ENCODE data around the gene UBE2C. TPM values are rescaled to one million over a fixed set of nuclear protein-coding genes. Genes with fewer than 3 reads are reported as not detected.

The UBE2C gene
- total and polyA plus RNA-seq, 2 of the 8 experiments (the other 6 are each of a cell fraction or from before 2014, with no cell fraction given), result 243 to 326 TPM

- TF ChIP-seq, protein P1, sequence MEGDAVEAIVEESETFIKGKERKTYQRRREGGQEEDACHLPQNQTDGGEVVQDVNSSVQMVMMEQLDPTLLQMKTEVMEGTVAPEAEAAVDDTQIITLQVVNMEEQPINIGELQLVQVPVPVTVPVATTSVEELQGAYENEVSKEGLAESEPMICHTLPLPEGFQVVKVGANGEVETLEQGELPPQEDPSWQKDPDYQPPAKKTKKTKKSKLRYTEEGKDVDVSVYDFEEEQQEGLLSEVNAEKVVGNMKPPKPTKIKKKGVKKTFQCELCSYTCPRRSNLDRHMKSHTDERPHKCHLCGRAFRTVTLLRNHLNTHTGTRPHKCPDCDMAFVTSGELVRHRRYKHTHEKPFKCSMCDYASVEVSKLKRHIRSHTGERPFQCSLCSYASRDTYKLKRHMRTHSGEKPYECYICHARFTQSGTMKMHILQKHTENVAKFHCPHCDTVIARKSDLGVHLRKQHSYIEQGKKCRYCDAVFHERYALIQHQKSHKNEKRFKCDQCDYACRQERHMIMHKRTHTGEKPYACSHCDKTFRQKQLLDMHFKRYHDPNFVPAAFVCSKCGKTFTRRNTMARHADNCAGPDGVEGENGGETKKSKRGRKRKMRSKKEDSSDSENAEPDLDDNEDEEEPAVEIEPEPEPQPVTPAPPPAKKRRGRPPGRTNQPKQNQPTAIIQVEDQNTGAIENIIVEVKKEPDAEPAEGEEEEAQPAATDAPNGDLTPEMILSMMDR (IDR thresholded peaks at IDR 0.05; ENCODE audit: control extremely low read depth in 1 of 3, insufficient read depth in 1 of 3, low read depth in 1 of 3, low read length in 3 of 3), result no peak
- no peak for TF ChIP-seq JUN (IDR thresholded peaks at IDR 0.05; ENCODE audit: low read depth, low read length)
- TF ChIP-seq SP4 (IDR thresholded peaks at IDR 0.05; ENCODE audit: low read length), result no peak
- no peak for TF ChIP-seq SUZ12 (IDR thresholded peaks at IDR 0.05; ENCODE audit: low read length)
- TF ChIP-seq TAF1 (IDR thresholded peaks at IDR 0.05; ENCODE audit: low read depth, low read length), result no peak
- TF ChIP-seq KDM5A (IDR thresholded peaks at IDR 0.05; ENCODE audit: low read length), result no peak
- TF ChIP-seq ZNF274 (IDR thresholded peaks at IDR 0.05; ENCODE audit: borderline replicate concordance, extremely low read depth, low read length), result no peak
- TF ChIP-seq SIRT6 (IDR thresholded peaks at IDR 0.05; ENCODE audit: low read length), result no peak
- TF ChIP-seq TBP (IDR thresholded peaks at IDR 0.05; ENCODE audit: low read depth, low read length), result no peak
- TF ChIP-seq CHD1 (IDR thresholded peaks at IDR 0.05; ENCODE audit: low read depth, low read length), result no peak
- no peak for TF ChIP-seq CBX8 (IDR thresholded peaks at IDR 0.05; ENCODE audit: borderline replicate concordance, low read depth, low read length)
- FAIRE-seq (no peak), DNase-seq (ENCODE audit: low read depth in 1 of 2, low spot score in 2 of 2) (no peak)
- Histone ChIP-seq H3K9me3 (ENCODE audit: insufficient read depth in 2 of 2, low read depth in 1 of 2, low read length in 1 of 2) (peaks cover 7 to 9% of the 10 kb centered on the region in 2 experiments), H2BK5ac (ENCODE audit: low read depth, low read length) (peak overlapping the region; percentile 99), H3K4me1 (replicated peaks in 1 of 4; ENCODE audit: control insufficient read depth in 3 of 4, insufficient read depth in 4 of 4, low read length in 3 of 4) (peaks cover 7 to 21% (median 11%) of the 10 kb centered on the region in 4 experiments), H3K56ac (replicated peaks; ENCODE audit: insufficient read length, low read depth, low read length) (peak overlapping the region; percentile 26), H3K36me3 (ENCODE audit: control insufficient read depth in 2 of 4, insufficient read depth in 4 of 4, low read length in 3 of 4) (no peaks in the 10 kb centered on the region), H2BK15ac (ENCODE audit: low read length) (no peak overlapping the region), H3K18ac (ENCODE audit: extremely low read depth, low read length) (peak overlapping the region; percentile 91; the same call in 1 of the 2 replicates), H4K20me1 (replicated peaks in 1 of 2; ENCODE audit: control insufficient read depth in 1 of 2, insufficient read depth in 2 of 2, low read length in 2 of 2) (no peaks in the 10 kb centered on the region), H3K27ac (ENCODE audit: low read depth, low read length) (peak overlapping the region; percentile 78), H4K91ac (replicated peaks; ENCODE audit: insufficient read length, low read length) (peak overlapping the region; percentile 88), H3K23ac (ENCODE audit: insufficient read length) (no peak overlapping the region), H3K4me3 (ENCODE audit: extremely low read depth in 1 of 4, insufficient read depth in 2 of 4, low read depth in 3 of 4, low read length in 4 of 4) (peak overlapping the region in 1 of 4 experiments; percentile 37; a peak in 2 of 8 replicates), H4K8ac (ENCODE audit: extremely low read depth, insufficient read depth, low read length) (no peak overlapping the region), H3K79me1 (ENCODE audit: low read depth, low read length) (no peaks in the 10 kb centered on the region), H4K5ac (ENCODE audit: insufficient read length, low read depth, low read length) (peak overlapping the region; percentile 41), H3K4ac (replicated peaks; ENCODE audit: insufficient read length, low read depth, low read length) (peak overlapping the region; percentile 91), H3K4me2 (ENCODE audit: insufficient read depth in 1 of 2, low read depth in 2 of 2, low read length in 2 of 2) (peak overlapping the region; percentile 52 to 68), H2BK120ac (replicated peaks; ENCODE audit: low read depth, low read length) (peak overlapping the region; percentile 97), H3K23me2 (ENCODE audit: low read depth, low read length) (no peaks in the 10 kb centered on the region), H3K27me3 (replicated peaks in 1 of 4; ENCODE audit: control insufficient read depth in 3 of 4, extremely low read depth in 1 of 4, insufficient read depth in 3 of 4, low read length in 3 of 4) (no peaks in the 10 kb centered on the region), H2BK20ac (ENCODE audit: low read length) (peak overlapping the region; percentile 36), H2AFZ (ENCODE audit: low read length) (0 out of 2 replicates have a peak overlapping the region, but pooled peaks have one; percentile 59), H3K9ac (replicated peaks in 1 of 4; ENCODE audit: extremely low read depth in 1 of 4, low read depth in 3 of 4, low read length in 3 of 4) (peak overlapping the region in 3 of 4 experiments; percentile 18 to 29 (median 25); a peak in 2 of 7 replicates), H2AK5ac (ENCODE audit: low read depth, low read length) (peak overlapping the region; percentile 98), H3K14ac (ENCODE audit: insufficient read length) (peak overlapping the region; percentile 91), H3K79me2 (ENCODE audit: control insufficient read depth in 1 of 2, insufficient read depth in 2 of 2, low read length in 2 of 2) (no peaks in the 10 kb centered on the region), H2BK12ac (ENCODE audit: low read depth, low read length) (peak overlapping the region; percentile 82)
- ChIA-PET CTCF (ENCODE audit: partially characterized antibody) (interaction anchor here (0.8 to 2.2 kb wide), 6 partner anchors 52 to 316 kb away, joined by 3 to 7 read pairs (median 3); partner anchors contain the start of gene WFDC6), POLR2A (ENCODE audit: partially characterized antibody) (interaction anchor here (1.1 kb wide), 1 partner anchor 136 kb away, joined by 3 read pairs; the partner anchor contains the start of gene WFDC10A)
- 61% methylated on average over 3 of the region's 3 CpGs; no CpG with 5 or more reads in 1 of the 2 experiments for WGBS, 2 experiments (ENCODE audit: extremely low coverage in 1 of 2, insufficient coverage in 1 of 2, insufficient read length in 1 of 2, insufficient replicate concordance in 2 of 2, low coverage in 1 of 2, low lambda C conversion rate in 2 of 2, missing lambda C conversion rate in 1 of 2)
Observed at GRCh38 chr20:45765980-45766379, 46.5 kb upstream of the UBE2C start.

All from H1 (cell line).